Measurements from ENCODE around the gene NRDC. TPM values are rescaled to one million over a fixed set of nuclear protein-coding genes. Genes with fewer than 3 reads are reported as not detected.
A peak's percentile ranks its signal among the peaks of the same experiment; 100 is the strongest.

NRDC gene
- total RNA-seq, 1 experiment from 2014 or later: 147 TPM

GRCh38 chr1:51871351-51871975, 7.1 kb downstream of the NRDC start:
- H3K14ac ChIP-seq (ENCODE audit: insufficient read depth, low read length): no peak overlapping the region
- H2BK120ac ChIP-seq (ENCODE audit: low read depth, low read length, poor library complexity, severe bottlenecking): no peak overlapping the region
- H2AFZ ChIP-seq (ENCODE audit: low read length): no peak overlapping the region
- H3K79me1 ChIP-seq (ENCODE audit: insufficient read depth, low read depth, low read length, poor library complexity, severe bottlenecking): peaks cover 11% of the 10 kb centered on the region
- H2BK20ac ChIP-seq (ENCODE audit: low read depth, low read length, poor library complexity, severe bottlenecking): no peak overlapping the region
- H3T11ph ChIP-seq (ENCODE audit: low read length): no peak overlapping the region
- no peaks in the 10 kb centered on the region for H3K9me3 Mint-ChIP-seq
- H3K27ac ChIP-seq (ENCODE audit: insufficient read length, low read depth, low read length): no peak overlapping the region
- H4K91ac ChIP-seq (ENCODE audit: insufficient read length, low read depth, low read length): no peak overlapping the region
- H3K23me2 ChIP-seq (ENCODE audit: insufficient read length, low read depth, low read length, poor library complexity, severe bottlenecking): no peaks in the 10 kb centered on the region
- no peak overlapping the region for H2AK5ac ChIP-seq (ENCODE audit: insufficient read length, low read length)
- no peak overlapping the region for H3K4me2 ChIP-seq (ENCODE audit: insufficient read depth, insufficient read length, low read length)
- H2BK12ac ChIP-seq (ENCODE audit: insufficient read length, low read depth, low read length): no peak overlapping the region
- peaks cover 2% of the 10 kb centered on the region; the same call in 1 of the 2 replicates for H3K4me1 ChIP-seq (ENCODE audit: insufficient read depth, low read length)
- no peak overlapping the region for H3K18ac ChIP-seq (ENCODE audit: insufficient read length, low read depth, low read length)
- no peaks in the 10 kb centered on the region for H3K9me3 ChIP-seq (ENCODE audit: control insufficient read depth, low read depth, low read length)
- TF ChIP-seq, protein P1, sequence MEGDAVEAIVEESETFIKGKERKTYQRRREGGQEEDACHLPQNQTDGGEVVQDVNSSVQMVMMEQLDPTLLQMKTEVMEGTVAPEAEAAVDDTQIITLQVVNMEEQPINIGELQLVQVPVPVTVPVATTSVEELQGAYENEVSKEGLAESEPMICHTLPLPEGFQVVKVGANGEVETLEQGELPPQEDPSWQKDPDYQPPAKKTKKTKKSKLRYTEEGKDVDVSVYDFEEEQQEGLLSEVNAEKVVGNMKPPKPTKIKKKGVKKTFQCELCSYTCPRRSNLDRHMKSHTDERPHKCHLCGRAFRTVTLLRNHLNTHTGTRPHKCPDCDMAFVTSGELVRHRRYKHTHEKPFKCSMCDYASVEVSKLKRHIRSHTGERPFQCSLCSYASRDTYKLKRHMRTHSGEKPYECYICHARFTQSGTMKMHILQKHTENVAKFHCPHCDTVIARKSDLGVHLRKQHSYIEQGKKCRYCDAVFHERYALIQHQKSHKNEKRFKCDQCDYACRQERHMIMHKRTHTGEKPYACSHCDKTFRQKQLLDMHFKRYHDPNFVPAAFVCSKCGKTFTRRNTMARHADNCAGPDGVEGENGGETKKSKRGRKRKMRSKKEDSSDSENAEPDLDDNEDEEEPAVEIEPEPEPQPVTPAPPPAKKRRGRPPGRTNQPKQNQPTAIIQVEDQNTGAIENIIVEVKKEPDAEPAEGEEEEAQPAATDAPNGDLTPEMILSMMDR (conservative IDR thresholded peaks at IDR 0.05): no peak
- peaks cover 14 to 21% of the 10 kb centered on the region in 2 experiments for H3K4me1 Mint-ChIP-seq
- peaks cover 0 to 11% (median 5%) of the 10 kb centered on the region in 3 experiments; a peak in 5 of 7 replicates for H3K36me3 Mint-ChIP-seq (ENCODE audit: insufficient read depth in 1 of 3, low read depth in 3 of 3)
- H4K5ac ChIP-seq (ENCODE audit: insufficient read length, low read depth, low read length): no peak overlapping the region
- H3K9ac ChIP-seq (ENCODE audit: extremely low read depth, insufficient read length, low read length): no peak overlapping the region
- no peak overlapping the region for H3K4ac ChIP-seq (ENCODE audit: low read depth, low read length)
- no peaks in the 10 kb centered on the region for H3K27me3 Mint-ChIP-seq (ENCODE audit: low read depth)
- DNase-seq: no peak
- no peaks in the 10 kb centered on the region for H4K20me1 ChIP-seq (ENCODE audit: control insufficient read depth, insufficient read depth, insufficient read length)
- WGBS (ENCODE audit: extremely low coverage, insufficient read length, low lambda C conversion rate): no CpG with 5 or more reads among the region's 6 CpGs
- H3K56ac ChIP-seq (ENCODE audit: insufficient read length, low read depth, low read length): no peak overlapping the region
- no peak overlapping the region for H2BK15ac ChIP-seq (ENCODE audit: low read depth, low read length)
- no peak overlapping the region for H3K4me3 Mint-ChIP-seq
- no peak overlapping the region for H2BK5ac ChIP-seq (ENCODE audit: insufficient read length, low read length)
- H3K27me3 ChIP-seq (ENCODE audit: insufficient read depth, low read length): no peaks in the 10 kb centered on the region
- H3K27ac Mint-ChIP-seq: peak overlapping the region; percentile 69 to 95 (median 91); a peak in 5 of 7 replicates
- H3K23ac ChIP-seq (ENCODE audit: insufficient read length, low read depth, low read length): no peak overlapping the region
- peaks cover 29% of the 10 kb centered on the region; the same call in 1 of the 2 replicates for H3K79me2 ChIP-seq (ENCODE audit: insufficient read depth, low read length)
- no peak overlapping the region for H4K8ac ChIP-seq (replicated peaks; ENCODE audit: insufficient read length, low read depth, low read length)

Measured in H9 (cell line).